ENCODE measurements around the gene PEBP1. TPM values are rescaled to one million over a fixed set of nuclear protein-coding genes. Genes with fewer than 3 reads are reported as not detected.

The PEBP1 gene
- total RNA-seq, 1 experiment from 2014 or later = 134 TPM

GRCh38 chr12:118189741-118190191, 53.8 kb downstream of the PEBP1 start:
- Histone ChIP-seq H3K4me3 (ENCODE audit: low read depth, low read length) (no peak overlapping the region), H3K4me1 (no peaks in the 10 kb centered on the region), H3K27me3 (replicated peaks; ENCODE audit: control insufficient read depth, insufficient read depth, low read length) (no peaks in the 10 kb centered on the region), H3K9me3 (no peaks in the 10 kb centered on the region), H3K36me3 (ENCODE audit: control insufficient read depth, insufficient read depth, low read length) (no peaks in the 10 kb centered on the region; the same call in 1 of the 2 replicates)
- no peaks in the 10 kb centered on the region for H3K9me3 Mint-ChIP-seq (ENCODE audit: unreplicated experiment)
- BruUV-seq (replicated peaks) = no TSS peak
- no peaks in the 10 kb centered on the region for H3K4me1 Mint-ChIP-seq (ENCODE audit: low read depth, unreplicated experiment)
- no peak for DNase-seq
- H3K36me3 Mint-ChIP-seq (ENCODE audit: insufficient read depth, unreplicated experiment) = no peaks in the 10 kb centered on the region
- CTCF ChIA-PET = no interaction called here
- POLR2A ChIA-PET = no interaction called here
- no peak overlapping the region for H3K27ac Mint-ChIP-seq (ENCODE audit: unreplicated experiment)
- TF ChIP-seq CTCF (IDR thresholded peaks at IDR 0.05; ENCODE audit: insufficient read depth in 1 of 2, low read depth in 1 of 2, low read length in 1 of 2, severe bottlenecking in 1 of 2, unreplicated experiment in 1 of 2) = no peak
- no peaks in the 10 kb centered on the region for H3K27me3 Mint-ChIP-seq (ENCODE audit: insufficient read depth, unreplicated experiment)
- intact Hi-C loops (cut with micrococcal nuclease; ENCODE audit: unreplicated experiment) = no loop called here
- H3K4me3 Mint-ChIP-seq (ENCODE audit: unreplicated experiment) = no peak overlapping the region

GRCh38 chr12:118190266-118190665, 54.3 kb downstream of the PEBP1 start:
- no peaks in the 10 kb centered on the region for H3K4me1 ChIP-seq
- no TSS peak for BruUV-seq (replicated peaks)
- DNase-seq = no peak
- Mint-ChIP-seq H3K9me3 (ENCODE audit: unreplicated experiment) (no peaks in the 10 kb centered on the region), H3K4me3 (ENCODE audit: unreplicated experiment) (no peak overlapping the region), H3K36me3 (ENCODE audit: insufficient read depth, unreplicated experiment) (no peaks in the 10 kb centered on the region), H3K4me1 (ENCODE audit: low read depth, unreplicated experiment) (no peaks in the 10 kb centered on the region), H3K27ac (ENCODE audit: unreplicated experiment) (no peak overlapping the region), H3K27me3 (ENCODE audit: insufficient read depth, unreplicated experiment) (no peaks in the 10 kb centered on the region)
- H3K9me3 ChIP-seq = no peaks in the 10 kb centered on the region
- CTCF ChIA-PET = no interaction called here
- intact Hi-C loops (cut with micrococcal nuclease; ENCODE audit: unreplicated experiment) = no loop called here
- no peaks in the 10 kb centered on the region for H3K27me3 ChIP-seq (replicated peaks; ENCODE audit: control insufficient read depth, insufficient read depth, low read length)
- no peak for TF ChIP-seq CTCF (IDR thresholded peaks at IDR 0.05; ENCODE audit: insufficient read depth in 1 of 2, low read depth in 1 of 2, low read length in 1 of 2, severe bottlenecking in 1 of 2, unreplicated experiment in 1 of 2)
- no peaks in the 10 kb centered on the region; the same call in 1 of the 2 replicates for H3K36me3 ChIP-seq (ENCODE audit: control insufficient read depth, insufficient read depth, low read length)
- POLR2A ChIA-PET = no interaction called here
- H3K4me3 ChIP-seq (ENCODE audit: low read depth, low read length) = no peak overlapping the region

- Histone ChIP-seq H3K4me1 (no peaks in the 10 kb centered on the region), H3K9me3 (no peaks in the 10 kb centered on the region), H3K36me3 (ENCODE audit: control insufficient read depth, insufficient read depth, low read length) (no peaks in the 10 kb centered on the region), H3K27me3 (replicated peaks; ENCODE audit: control insufficient read depth, insufficient read depth, low read length) (no peaks in the 10 kb centered on the region), H3K4me3 (ENCODE audit: low read depth, low read length) (no peak overlapping the region)
- no peak overlapping the region for H3K27ac Mint-ChIP-seq (ENCODE audit: unreplicated experiment)
- CTCF ChIA-PET = no interaction called here
- BruUV-seq (replicated peaks) = no TSS peak
- no peaks in the 10 kb centered on the region for H3K36me3 Mint-ChIP-seq (ENCODE audit: insufficient read depth, unreplicated experiment)
- no peak for DNase-seq
- no peaks in the 10 kb centered on the region for H3K9me3 Mint-ChIP-seq (ENCODE audit: unreplicated experiment)
- no peaks in the 10 kb centered on the region for H3K27me3 Mint-ChIP-seq (ENCODE audit: insufficient read depth, unreplicated experiment)
- intact Hi-C loops (cut with micrococcal nuclease; ENCODE audit: unreplicated experiment) = no loop called here
- no peak overlapping the region for H3K4me3 Mint-ChIP-seq (ENCODE audit: unreplicated experiment)
- H3K4me1 Mint-ChIP-seq (ENCODE audit: low read depth, unreplicated experiment) = no peaks in the 10 kb centered on the region
- POLR2A ChIA-PET = no interaction called here
- no peak for TF ChIP-seq CTCF (IDR thresholded peaks at IDR 0.05; ENCODE audit: insufficient read depth in 1 of 2, low read depth in 1 of 2, low read length in 1 of 2, severe bottlenecking in 1 of 2, unreplicated experiment in 1 of 2)
These were observed 57.6 kb downstream of the PEBP1 start for GRCh38 chr12:118193477-118193876.
